Endothelial cell of umbilical vein (primary cell): ENCODE measurements around the gene FAM193B. TPM values are rescaled to one million over a fixed set of nuclear protein-coding genes. Genes with fewer than 3 reads are reported as not detected.

Experiments used
- BruUV-seq: library from RNA; stranded (reverse); fragments of 400-500 nt; replicated peaks from 2 replicates; lab custom pipeline; 2021; lab: Mats Ljungman, UMichigan
- CTCF ChIA-PET: fragments of 300-600, 350-600 bp; sonication (Branson Sonifier 250); formaldehyde crosslinking; loops from one replicate; lab custom pipeline; 2021; ENCODE audit warnings: antibody characterized with exemption, inconsistent platforms; lab: Charles Lee
- POLR2A ChIA-PET: fragments of 300-600, 350-600 bp; sonication (Branson Sonifier 250); formaldehyde crosslinking; loops from one replicate; lab custom pipeline; 2021; ENCODE audit warnings: antibody characterized with exemption, inconsistent platforms; lab: Charles Lee
- DNase-seq: peaks from one replicate; pipeline ENCODE4 v3.0.0-alpha.2; 2011; ENCODE audit warnings: low read depth, low spot score
- FAIRE-seq: peaks from 2 replicates; lab custom pipeline; 2011; peaks lifted over from hg19 to GRCh38; lab: Jason Lieb, UNC
- H2AFZ ChIP-seq: 2 replicates; pipeline ENCODE4 v1.6.0; 2012; ENCODE audit warnings: low read depth, low read length, control low read depth, inconsistent platforms
- H3K27ac ChIP-seq: 2 replicates; pipeline ENCODE4 v1.5.1; 2011; ENCODE audit warnings: low read depth, mild to moderate bottlenecking, control low read depth, low read length, moderate library complexity; ENCODE audit not compliant: insufficient read depth
- H3K27me3 ChIP-seq, 2 experiments: 2 replicates each; pipeline versions ENCODE4 v1.6.0 to v1.6.1; 2011; ENCODE audit warnings: low read length in 2 of 2, mixed read lengths in 1 of 2; ENCODE audit not compliant: control insufficient read depth in 2 of 2, insufficient read depth in 2 of 2
- H3K36me3 ChIP-seq, 2 experiments: 2 replicates in 1 of 2; 3 replicates in 1 of 2; pipeline ENCODE4 v1.5.1; 2011; ENCODE audit warnings: low read length in 2 of 2, mild to moderate bottlenecking in 1 of 2, moderate library complexity in 1 of 2; ENCODE audit not compliant: control insufficient read depth in 2 of 2, insufficient read depth in 2 of 2; ENCODE audit errors: extremely low read depth in 1 of 2
- H3K4me1 ChIP-seq: 3 replicates; pipeline ENCODE4 v1.5.1; 2011; ENCODE audit warnings: mild to moderate bottlenecking, low read length; ENCODE audit not compliant: control insufficient read depth, insufficient read depth; ENCODE audit errors: extremely low read depth
- H3K4me2 ChIP-seq: 2 replicates; pipeline ENCODE4 v1.6.1; 2011; ENCODE audit warnings: low read length, control low read depth, mixed read lengths; ENCODE audit not compliant: insufficient read depth
- H3K4me3 ChIP-seq, 3 experiments: fragments of 200-600 bp in 1 of 3; sonication (generic), shearing (Covaris generic) in 1 of 3; replicated peaks in 1 of 3; 2 replicates each; pipeline ENCODE4 v1.5.1; 2011 to 2016; ENCODE audit warnings: control low read depth in 3 of 3, low read length in 3 of 3, mild to moderate bottlenecking in 2 of 3, inconsistent platforms in 1 of 3, low read depth in 1 of 3, moderate library complexity in 1 of 3; ENCODE audit not compliant: insufficient read depth in 1 of 3
- H3K79me2 ChIP-seq: 2 replicates; pipeline ENCODE4 v1.6.0; 2012; ENCODE audit warnings: low read length, inconsistent platforms; ENCODE audit not compliant: control insufficient read depth, insufficient read depth
- H3K9ac ChIP-seq: replicated peaks from 2 replicates; pipeline ENCODE3; 2011; ENCODE audit warnings: low read length, control low read depth; ENCODE audit not compliant: insufficient read depth; ENCODE audit errors: extremely low read depth
- H3K9me1 ChIP-seq: replicated peaks from 3 replicates; pipeline ENCODE4 v1.6.0; 2011; ENCODE audit warnings: mild to moderate bottlenecking, low read length; ENCODE audit not compliant: control insufficient read depth, insufficient read depth; ENCODE audit errors: extremely low read depth
- H3K9me3 ChIP-seq: replicated peaks from 2 replicates; pipeline ENCODE4 v1.5.1; 2012; ENCODE audit warnings: low read length, inconsistent platforms; ENCODE audit not compliant: control insufficient read depth, insufficient read depth
- H4K20me1 ChIP-seq: replicated peaks from 2 replicates; pipeline ENCODE3; 2011; ENCODE audit warnings: mild to moderate bottlenecking, low read length; ENCODE audit not compliant: control insufficient read depth, insufficient read depth; ENCODE audit errors: extremely low read depth
- CTCF ChIP-seq, 2 donors: IDR thresholded peaks; 1 replicate in 1 of 2; 2 replicates in 1 of 2; pipeline ENCODE4 v1.5.1; 2011; ENCODE audit warnings: low read length in 2 of 2, mild to moderate bottlenecking in 2 of 2, moderate library complexity in 2 of 2, control low read depth in 1 of 2, inconsistent platforms in 1 of 2, low read depth in 1 of 2; ENCODE audit not compliant: insufficient read depth in 1 of 2; ENCODE audit errors: extremely low read depth in 1 of 2
- EZH2 ChIP-seq: IDR thresholded peaks from 2 replicates; pipeline ENCODE4 v1.6.1; 2012; ENCODE audit warnings: borderline replicate concordance, low read depth, mild to moderate bottlenecking, moderate library complexity, low read length, inconsistent platforms; ENCODE audit not compliant: severe bottlenecking
- GATA2 ChIP-seq: IDR thresholded peaks from 2 replicates; pipeline ENCODE4 v1.7.0; 2011; ENCODE audit warnings: low read depth, mild to moderate bottlenecking, moderate library complexity, mixed read lengths, low read length; ENCODE audit not compliant: insufficient read length, insufficient read depth
- JUN ChIP-seq: IDR thresholded peaks from 2 replicates; pipeline ENCODE4 v1.6.1; 2011; ENCODE audit warnings: borderline replicate concordance, low read depth; ENCODE audit not compliant: insufficient read length, insufficient read depth
- POLR2A ChIP-seq: IDR thresholded peaks from 2 replicates; pipeline ENCODE4 v1.6.1; 2012; ENCODE audit warnings: low read depth, mild to moderate bottlenecking, control low read depth, low read length
- POLR2AphosphoS5 ChIP-seq: IDR thresholded peaks from 2 replicates; pipeline ENCODE4 v1.6.1; 2012; ENCODE audit warnings: low read depth, mild to moderate bottlenecking, control low read depth, low read length, moderate library complexity; ENCODE audit not compliant: insufficient read depth
- dilution Hi-C: fragments of 300-500 bp; cut with MboI; formaldehyde crosslinking; loops from one replicate; pipeline ENCODE4 v1.15.0; 2019; ENCODE audit warnings: low sequenced_read_pairs; ENCODE audit not compliant: extremely low pct_ligation_motif_present
- intact Hi-C: fragments of 100-400 bp; cut with micrococcal nuclease; formaldehyde crosslinking; loops from one replicate; pipeline ENCODE4 v1.10.0; 2022
- polyA plus RNA-seq, 4 experiments: library from polyadenylated mRNA; depleted of rRNA in 3 of 4; stranded (reverse) in 3 of 4; unstranded in 1 of 4; fragments of >200 nt; gene quantifications; 2 replicates each; pipeline versions ENCODE4 v1.2.1 to v1.2.3, GENCODE V29; 2011 to 2012; ENCODE audit warnings: missing spikeins in 1 of 4
- total RNA-seq: library from RNA; stranded (reverse); gene quantifications from 2 replicates; pipeline ENCODE4 v1.2.3, GENCODE V29; 2021
- TF ChIP-seq, protein P1 (sequence below): IDR thresholded peaks from 2 replicates; pipeline ENCODE4 v1.6.1; 2011; ENCODE audit not compliant: insufficient read depth, insufficient read length

The FAM193B gene
- total and polyA plus RNA-seq, 2 donors (not counting 3 experiments of a cell fraction or from before 2014, with no cell fraction given): 57.9 to 75.7 TPM

GRCh38 chr5:177483042-177483441 lies 71.3 kb downstream of the FAM193B start:
- TF ChIP-seq EZH2 (no peak), JUN (no peak), POLR2AphosphoS5 (no peak), POLR2A (no peak), CTCF (IDR thresholded peaks at IDR 0.05; ENCODE audit: extremely low read depth in 1 of 2, insufficient read depth in 1 of 2, low read depth in 1 of 2, low read length in 2 of 2) (no peak), GATA2 (no peak)
- TF ChIP-seq, protein P1, sequence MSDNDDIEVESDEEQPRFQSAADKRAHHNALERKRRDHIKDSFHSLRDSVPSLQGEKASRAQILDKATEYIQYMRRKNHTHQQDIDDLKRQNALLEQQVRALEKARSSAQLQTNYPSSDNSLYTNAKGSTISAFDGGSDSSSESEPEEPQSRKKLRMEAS: no peak
- no peaks in the 10 kb centered on the region for H3K27me3 ChIP-seq
- no peaks in the 10 kb centered on the region for H3K9me1 ChIP-seq
- FAIRE-seq (no peak), DNase-seq (no peak)
- peaks cover 11 to 44% of the 10 kb centered on the region in 2 experiments for H3K36me3 ChIP-seq
- peaks cover 4% of the 10 kb centered on the region for H3K79me2 ChIP-seq
- H3K9ac ChIP-seq: no peak overlapping the region
- intact Hi-C loops: no loop called here
- no peak overlapping the region for H3K27ac ChIP-seq
- no TSS peak for BruUV-seq
- H2AFZ ChIP-seq: no peak overlapping the region
- dilution Hi-C loops: no loop called here
- H4K20me1 ChIP-seq: no peaks in the 10 kb centered on the region
- no peak overlapping the region for H3K4me3 ChIP-seq
- H3K4me1 ChIP-seq: no peaks in the 10 kb centered on the region
- ChIA-PET CTCF (no interaction called here), POLR2A (no interaction called here)
- no peaks in the 10 kb centered on the region for H3K9me3 ChIP-seq
- no peak overlapping the region for H3K4me2 ChIP-seq
